SH-SY5Y (cell line): ENCODE results near the gene EIF4E1B.

Experiments used
- GATA2 ChIP-seq: IDR thresholded peaks from 2 replicates; pipeline ENCODE4 v1.6.1; 2011; ENCODE audit warnings: mild to moderate bottlenecking, low read depth, low read length
- GATA3 ChIP-seq: IDR thresholded peaks from 2 replicates; pipeline ENCODE4 v1.6.1; 2011; ENCODE audit warnings: low read depth, mild to moderate bottlenecking, low read length, moderate library complexity

Gene EIF4E1B

DNA sequence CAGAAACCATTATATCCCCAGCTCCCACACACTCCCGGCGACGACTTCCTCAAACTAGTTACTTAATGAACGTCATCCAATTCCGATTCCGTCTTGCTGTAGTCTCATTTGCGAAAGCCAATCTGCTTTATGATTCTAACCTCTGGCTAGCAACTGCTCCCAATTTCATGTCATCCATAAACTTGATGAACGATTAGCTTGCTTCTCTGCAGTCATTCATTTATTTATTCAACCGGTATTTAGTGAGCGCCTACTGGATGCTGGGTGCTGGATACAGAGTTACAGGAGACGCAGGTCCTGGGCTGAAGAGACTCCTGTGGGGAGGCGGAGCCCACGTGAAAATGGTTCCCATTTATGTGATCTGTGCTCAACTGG lies 63.0 kb downstream of the EIF4E1B start:
- TF ChIP-seq GATA2, result no peak
- no peak for TF ChIP-seq GATA3

DNA sequence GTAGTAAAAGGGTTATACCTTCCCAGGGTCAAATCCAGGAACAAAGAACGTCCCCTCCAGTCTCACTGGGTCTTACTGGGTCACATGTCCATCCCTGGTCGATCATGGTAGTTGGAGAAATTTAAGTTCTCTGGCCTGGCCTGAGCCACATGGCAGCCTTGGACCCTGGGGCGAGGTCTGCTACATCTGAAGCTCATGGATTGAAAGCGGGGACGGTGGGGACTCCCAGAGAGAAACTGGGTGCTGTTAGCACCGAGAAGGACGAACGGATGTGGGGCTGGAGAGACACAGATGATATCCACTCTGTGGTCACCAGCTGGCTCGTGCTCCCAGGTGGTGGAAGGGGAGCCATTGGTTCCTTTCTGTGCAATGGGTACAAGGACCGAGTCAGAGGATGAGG lies 63.7 kb downstream of the EIF4E1B start:
- TF ChIP-seq GATA3 (no peak), GATA2 (no peak)

GRCh38 chr5:176694631-176695030 lies 64.2 kb downstream of the EIF4E1B start:
- no peak for TF ChIP-seq GATA3
- no peak for TF ChIP-seq GATA2

DNA sequence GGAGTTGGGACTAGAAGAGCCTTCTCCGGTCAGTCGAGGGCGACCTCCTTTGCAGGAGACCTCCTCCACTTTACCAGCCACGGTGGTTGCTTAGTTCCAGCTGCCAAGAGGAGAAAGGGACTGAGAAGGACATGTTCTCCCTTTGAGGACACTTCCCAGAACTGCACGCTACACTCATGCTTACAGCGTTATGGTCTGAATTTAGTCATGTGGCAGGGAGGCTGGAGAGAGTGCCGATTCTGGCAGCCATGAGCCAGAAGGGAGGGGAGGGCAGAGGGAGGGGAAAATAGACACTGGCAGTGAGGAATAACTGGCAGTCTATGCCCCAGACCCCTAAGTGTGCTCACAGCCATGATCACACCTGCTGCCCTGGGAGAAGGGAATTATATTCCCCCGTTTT lies 64.6 kb downstream of the EIF4E1B start:
- TF ChIP-seq GATA3 (no peak), GATA2 (no peak)
